Keratinocyte (primary cell): Measurements from ENCODE around the gene MYO1H. TPM values are rescaled to one million over a fixed set of nuclear protein-coding genes. Genes with fewer than 3 reads are reported as not detected.

Experiments
- DNase-seq: peaks from one replicate; pipeline ENCODE4 v3.0.0-alpha.2; 2011; ENCODE audit warnings: low read depth, missing footprints, low spot score
- FAIRE-seq: peaks from 2 replicates; lab custom pipeline; 2011; peaks lifted over from hg19 to GRCh38; lab: Jason Lieb, UNC
- H2AFZ ChIP-seq: 2 replicates; pipeline ENCODE4 v1.6.0; 2012; ENCODE audit warnings: low read length, control low read depth, inconsistent platforms; ENCODE audit not compliant: control insufficient read depth
- H3K27ac ChIP-seq: 2 replicates; pipeline ENCODE4 v1.5.1; 2011; ENCODE audit warnings: low read length; ENCODE audit not compliant: control insufficient read depth, insufficient read depth
- H3K27me3 ChIP-seq: 3 replicates; pipeline ENCODE4 v1.6.0; 2011; ENCODE audit warnings: low read length; ENCODE audit not compliant: control insufficient read depth, insufficient read depth; ENCODE audit errors: extremely low read depth
- H3K36me3 ChIP-seq, 2 experiments: 2 replicates in 1 of 2; 3 replicates in 1 of 2; pipeline ENCODE4 v1.5.1; 2011; ENCODE audit warnings: low read length in 2 of 2, mild to moderate bottlenecking in 1 of 2; ENCODE audit not compliant: control insufficient read depth in 2 of 2, insufficient read depth in 2 of 2; ENCODE audit errors: extremely low read depth in 1 of 2
- H3K4me1 ChIP-seq: 3 replicates; pipeline ENCODE4 v1.5.1; 2011; ENCODE audit warnings: low read length; ENCODE audit not compliant: control insufficient read depth, insufficient read depth; ENCODE audit errors: extremely low read depth
- H3K4me2 ChIP-seq: 3 replicates; pipeline ENCODE4 v1.6.0; 2011; ENCODE audit warnings: low read depth, low read length; ENCODE audit not compliant: control insufficient read depth, insufficient read depth; ENCODE audit errors: extremely low read depth
- H3K4me3 ChIP-seq, 3 experiments: fragments of 200-600 bp in 1 of 3; sonication (generic) in 1 of 3; 2 replicates in 2 of 3; 3 replicates in 1 of 3; pipeline ENCODE4 v1.5.1; 2011 to 2016; ENCODE audit warnings: low read length in 3 of 3, mild to moderate bottlenecking in 3 of 3, control low read depth in 2 of 3, inconsistent platforms in 1 of 3, low read depth in 1 of 3, mixed read lengths in 1 of 3, mixed run types in 1 of 3, moderate library complexity in 1 of 3; ENCODE audit not compliant: control insufficient read depth in 2 of 3, insufficient read depth in 2 of 3; ENCODE audit errors: extremely low read depth in 1 of 3
- H3K79me2 ChIP-seq: 2 replicates; pipeline ENCODE4 v1.6.0; 2012; ENCODE audit warnings: low read length; ENCODE audit not compliant: control insufficient read depth, insufficient read depth
- H3K9ac ChIP-seq: 3 replicates; pipeline ENCODE4 v1.6.0; 2011; ENCODE audit warnings: low read length; ENCODE audit not compliant: control insufficient read depth, insufficient read depth; ENCODE audit errors: extremely low read depth
- H3K9me1 ChIP-seq: 3 replicates; pipeline ENCODE4 v1.6.0; 2011; ENCODE audit warnings: low read length; ENCODE audit not compliant: control insufficient read depth, insufficient read depth; ENCODE audit errors: extremely low read depth
- H3K9me3 ChIP-seq: 2 replicates; pipeline ENCODE4 v1.5.1; 2012; ENCODE audit warnings: low read depth, low read length; ENCODE audit not compliant: control insufficient read depth
- H4K20me1 ChIP-seq: 3 replicates; pipeline ENCODE4 v1.6.0; 2011; ENCODE audit warnings: low read length; ENCODE audit not compliant: control insufficient read depth, insufficient read depth; ENCODE audit errors: extremely low read depth
- CTCF ChIP-seq, 3 experiments: IDR thresholded peaks in 1 of 3; conservative IDR thresholded peaks in 1 of 3; optimal IDR thresholded peaks in 1 of 3; 2 replicates in 2 of 3; 3 replicates in 1 of 3; pipeline versions ENCODE3 to v1.5.1; 2011; ENCODE audit warnings: low read length in 3 of 3, mild to moderate bottlenecking in 3 of 3, moderate library complexity in 2 of 3, control low read depth in 1 of 3, inconsistent platforms in 1 of 3; ENCODE audit not compliant: insufficient read depth in 2 of 3; ENCODE audit errors: extremely low read depth in 1 of 3
- EZH2 ChIP-seq: IDR thresholded peaks from one replicate; pipeline ENCODE4 v1.6.1; 2012; ENCODE audit warnings: inconsistent platforms, mild to moderate bottlenecking, low read length, moderate library complexity
- dilution Hi-C: fragments of 300-500 bp; cut with MboI; formaldehyde crosslinking; loops from one replicate; pipeline ENCODE4 v1.7.0; 2020; ENCODE audit warnings: low sequenced_read_pairs; ENCODE audit not compliant: extremely low pct_ligation_motif_present
- polyA plus RNA-seq, 5 experiments: library from polyadenylated mRNA; depleted of rRNA in 3 of 5; stranded (reverse) in 3 of 5; stranded (forward) in 1 of 5; unstranded in 1 of 5; fragments of >200 nt; gene quantifications; 1 replicate in 1 of 5; 2 replicates in 3 of 5; 3 replicates in 1 of 5; pipeline versions ENCODE4 v1.2.1 to v1.2.3, GENCODE V29; 2011 to 2012; ENCODE audit warnings: missing spikeins in 2 of 5, low read depth in 1 of 5, low replicate concordance in 1 of 5

Gene MYO1H
- polyA plus RNA-seq, 1 donor (not counting 4 experiments of a cell fraction or from before 2014, with no cell fraction given), result not detected

- H3K79me2 ChIP-seq, result no peaks in the 10 kb centered on the region
- dilution Hi-C loops, result no loop called here
- no peaks in the 10 kb centered on the region for H4K20me1 ChIP-seq
- H3K9me3 ChIP-seq, result no peaks in the 10 kb centered on the region
- no peak overlapping the region for H3K4me2 ChIP-seq
- TF ChIP-seq EZH2 (no peak), CTCF (optimal IDR thresholded peaks at IDR 0.05 in 1 of 3, IDR thresholded peaks at IDR 0.05 in 1 of 3, conservative IDR thresholded peaks at IDR 0.05 in 1 of 3; ENCODE audit: extremely low read depth in 1 of 3, insufficient read depth in 2 of 3, low read length in 3 of 3) (no peak)
- H3K4me1 ChIP-seq, result no peaks in the 10 kb centered on the region
- no peaks in the 10 kb centered on the region for H3K27me3 ChIP-seq
- H3K9me1 ChIP-seq, result no peaks in the 10 kb centered on the region
- FAIRE-seq (no peak), DNase-seq (no peak)
- H2AFZ ChIP-seq, result no peak overlapping the region
- H3K9ac ChIP-seq, result no peak overlapping the region
- peaks cover 35 to 49% of the 10 kb centered on the region in 2 experiments for H3K36me3 ChIP-seq
- H3K27ac ChIP-seq, result no peak overlapping the region
- no peak overlapping the region for H3K4me3 ChIP-seq
Observed at GRCh38 chr12:109489016-109489954, 141.6 kb downstream of the MYO1H start.

GRCh38 chr12:109489955-109490565 lies 142.4 kb downstream of the MYO1H start:
- no peaks in the 10 kb centered on the region for H3K9me1 ChIP-seq
- H4K20me1 ChIP-seq, result no peaks in the 10 kb centered on the region
- H3K36me3 ChIP-seq, result peaks cover 37 to 48% of the 10 kb centered on the region in 2 experiments
- no peak overlapping the region for H3K27ac ChIP-seq
- FAIRE-seq (no peak), DNase-seq (no peak)
- no peaks in the 10 kb centered on the region for H3K4me1 ChIP-seq
- no peaks in the 10 kb centered on the region for H3K9me3 ChIP-seq
- TF ChIP-seq EZH2 (no peak), CTCF (optimal IDR thresholded peaks at IDR 0.05 in 1 of 3, IDR thresholded peaks at IDR 0.05 in 1 of 3, conservative IDR thresholded peaks at IDR 0.05 in 1 of 3; ENCODE audit: extremely low read depth in 1 of 3, insufficient read depth in 2 of 3, low read length in 3 of 3) (no peak)
- dilution Hi-C loops, result no loop called here
- no peak overlapping the region for H2AFZ ChIP-seq
- no peaks in the 10 kb centered on the region for H3K79me2 ChIP-seq
- no peak overlapping the region for H3K4me3 ChIP-seq
- no peak overlapping the region for H3K4me2 ChIP-seq
- no peak overlapping the region for H3K9ac ChIP-seq
- H3K27me3 ChIP-seq, result no peaks in the 10 kb centered on the region
